IMR-90 (cell line): Measurements from ENCODE around the gene PHLDA2. TPM values are rescaled to one million over a fixed set of nuclear protein-coding genes. Genes with fewer than 3 reads are reported as not detected.

Source experiments
- ATAC-seq: fragments of 200-7000 bp; cut with Tn5 transposase; 2 replicates; pipeline ENCODE4 v1.9.1; 2020; ENCODE audit warnings: low read depth, mild to moderate bottlenecking, moderate library complexity
- BruUV-seq: library from RNA; stranded (reverse); fragments of 400-500 nt; replicated peaks from 2 replicates; lab custom pipeline; 2021; lab: Mats Ljungman, UMichigan
- CTCF ChIA-PET: fragments of 300-600 bp; formaldehyde crosslinking; extraction: SDS; loops from one replicate; lab custom pipeline; 2021; ENCODE audit warnings: antibody characterized with exemption; lab: Yijun Ruan, JAX
- POLR2A ChIA-PET: fragments of 300-600 bp; sonication (Branson Sonifier 250); formaldehyde crosslinking; loops from one replicate; lab custom pipeline; 2022; ENCODE audit warnings: antibody characterized with exemption; ENCODE audit not compliant: unreplicated experiment; lab: Charles Lee
- DNase-seq: peaks from one replicate; pipeline ENCODE4 v3.0.0; 2013
- H2AFZ ChIP-seq: replicated peaks from 2 replicates; pipeline ENCODE3; 2013; ENCODE audit warnings: low read length, mild to moderate bottlenecking; ENCODE audit not compliant: poor library complexity
- H2AK5ac ChIP-seq: 2 replicates; pipeline ENCODE4 v1.6.1; 2013; ENCODE audit warnings: low read depth, low read length, inconsistent platforms
- H2AK9ac ChIP-seq: replicated peaks from 2 replicates; pipeline ENCODE3; 2013; ENCODE audit warnings: mild to moderate bottlenecking, low read depth, low read length, moderate library complexity; ENCODE audit not compliant: poor library complexity
- H2BK120ac ChIP-seq: 2 replicates; pipeline ENCODE4 v1.6.1; 2013; ENCODE audit warnings: low read depth, low read length, inconsistent platforms
- H2BK15ac ChIP-seq: 3 replicates; pipeline ENCODE4 v1.6.1; 2013; ENCODE audit warnings: low read depth, low read length, inconsistent platforms
- H2BK20ac ChIP-seq: 2 replicates; pipeline ENCODE4 v1.6.1; 2013; ENCODE audit warnings: low read depth, mild to moderate bottlenecking, inconsistent platforms, low read length, moderate library complexity
- H2BK5ac ChIP-seq: 2 replicates; pipeline ENCODE4 v1.6.1; 2013; ENCODE audit warnings: mild to moderate bottlenecking, low read depth, low read length, inconsistent platforms; ENCODE audit not compliant: poor library complexity, severe bottlenecking
- H3K14ac ChIP-seq: replicated peaks from 2 replicates; pipeline ENCODE4 v1.6.1; 2013; ENCODE audit warnings: low read depth, low read length, inconsistent platforms
- H3K18ac ChIP-seq: 2 replicates; pipeline ENCODE4 v1.6.1; 2013; ENCODE audit warnings: low read depth, low read length, control low read depth
- H3K23ac ChIP-seq: 2 replicates; pipeline ENCODE4 v1.6.1; 2013; ENCODE audit warnings: low read depth, low read length, inconsistent platforms
- H3K27ac ChIP-seq: 2 replicates; pipeline ENCODE4 v1.5.1; 2013; ENCODE audit warnings: mild to moderate bottlenecking, control low read depth, low read length; ENCODE audit not compliant: insufficient read depth
- H3K27me3 ChIP-seq: 2 replicates; pipeline ENCODE4 v1.6.1; 2013; ENCODE audit warnings: low read length; ENCODE audit not compliant: control insufficient read depth, insufficient read depth
- H3K36me3 ChIP-seq: 2 replicates; pipeline ENCODE4 v1.6.1; 2013; ENCODE audit warnings: low read length, mixed read lengths; ENCODE audit not compliant: control insufficient read depth, insufficient read depth
- H3K4ac ChIP-seq: 2 replicates; pipeline ENCODE4 v1.6.1; 2013; ENCODE audit warnings: low read depth, low read length, inconsistent platforms
- H3K4me1 ChIP-seq: 2 replicates; pipeline ENCODE4 v1.6.1; 2013; ENCODE audit warnings: low read length, mixed read lengths; ENCODE audit not compliant: control insufficient read depth, insufficient read depth
- H3K4me2 ChIP-seq: 2 replicates; pipeline ENCODE4 v1.6.1; 2013; ENCODE audit warnings: low read depth, mild to moderate bottlenecking, control low read depth, low read length, moderate library complexity
- H3K4me3 ChIP-seq: 2 replicates; pipeline ENCODE4 v1.5.1; 2013; ENCODE audit warnings: low read depth, mild to moderate bottlenecking, control low read depth, low read length, moderate library complexity; ENCODE audit not compliant: insufficient read depth
- H3K56ac ChIP-seq: 2 replicates; pipeline ENCODE4 v1.6.1; 2013; ENCODE audit warnings: low read length, inconsistent platforms; ENCODE audit not compliant: insufficient read depth; ENCODE audit errors: extremely low read depth
- H3K79me1 ChIP-seq, 2 experiments: 2 replicates each; pipeline ENCODE4 v1.6.1; 2013; ENCODE audit warnings: low read length in 2 of 2, inconsistent platforms in 1 of 2, low read depth in 1 of 2
- H3K9ac ChIP-seq: 2 replicates; pipeline ENCODE4 v1.6.1; 2013; ENCODE audit warnings: low read depth, low read length, control low read depth
- H3K9me1 ChIP-seq: 2 replicates; pipeline ENCODE4 v1.6.1; 2013; ENCODE audit warnings: low read length, inconsistent platforms; ENCODE audit not compliant: insufficient read depth
- H3K9me3 ChIP-seq: 2 replicates; pipeline ENCODE4 v1.6.1; 2013; ENCODE audit warnings: low read length; ENCODE audit not compliant: control insufficient read depth, insufficient read depth
- H4K20me1 ChIP-seq: 2 replicates; pipeline ENCODE4 v1.6.1; 2013; ENCODE audit warnings: low read length, inconsistent platforms; ENCODE audit not compliant: insufficient read depth
- H4K5ac ChIP-seq: 2 replicates; pipeline ENCODE4 v1.6.1; 2013; ENCODE audit warnings: mild to moderate bottlenecking, low read depth, low read length, control low read depth
- H4K8ac ChIP-seq, 2 experiments: 2 replicates each; pipeline ENCODE4 v1.6.1; 2013; ENCODE audit warnings: low read depth in 2 of 2, low read length in 2 of 2, control low read depth in 1 of 2, inconsistent platforms in 1 of 2
- H4K91ac ChIP-seq: 2 replicates; pipeline ENCODE4 v1.6.1; 2013; ENCODE audit warnings: low read depth, low read length, inconsistent platforms; ENCODE audit not compliant: insufficient read depth
- BHLHE40 ChIP-seq: fragments of 150-350 bp; IDR thresholded peaks from 2 replicates; pipeline ENCODE4 v1.6.1; 2016; ENCODE audit warnings: mild to moderate bottlenecking, low read depth, low read length
- CEBPB ChIP-seq: IDR thresholded peaks from 2 replicates; pipeline ENCODE4 v1.6.1; 2012; ENCODE audit warnings: low read depth, low read length, improper control_type of control experiment
- CHD1 ChIP-seq: IDR thresholded peaks from 2 replicates; pipeline ENCODE4 v1.6.1; 2012; ENCODE audit warnings: low read depth, low read length, improper control_type of control experiment
- CTCF ChIP-seq: conservative IDR thresholded peaks from 2 replicates; pipeline ENCODE4 v1.5.1; 2012; ENCODE audit warnings: mild to moderate bottlenecking, low read depth, low read length, improper control_type of control experiment
- FOS ChIP-seq: fragments of 150-350 bp; IDR thresholded peaks from 2 replicates; pipeline ENCODE4 v1.6.1; 2016; ENCODE audit warnings: low read depth, low read length
- MAFK ChIP-seq: IDR thresholded peaks from 2 replicates; pipeline ENCODE4 v1.6.1; 2012; ENCODE audit warnings: low read depth, low read length, improper control_type of control experiment
- MAZ ChIP-seq: IDR thresholded peaks from 2 replicates; pipeline ENCODE4 v1.6.1; 2012; ENCODE audit warnings: low read depth, mild to moderate bottlenecking, low read length, improper control_type of control experiment, moderate library complexity, borderline replicate concordance
- MXI1 ChIP-seq: IDR thresholded peaks from 2 replicates; pipeline ENCODE4 v1.6.1; 2012; ENCODE audit warnings: low read depth, mild to moderate bottlenecking, low read length, moderate library complexity, borderline replicate concordance
- POLR2A ChIP-seq: IDR thresholded peaks from 2 replicates; pipeline ENCODE4 v1.6.1; 2012; ENCODE audit warnings: mild to moderate bottlenecking, low read depth, low read length
- RCOR1 ChIP-seq: IDR thresholded peaks from 2 replicates; pipeline ENCODE4 v1.6.1; 2012; ENCODE audit warnings: mild to moderate bottlenecking, low read length, improper control_type of control experiment; ENCODE audit not compliant: insufficient replicate concordance
- SMC3 ChIP-seq: fragments of 150-350 bp; IDR thresholded peaks from 2 replicates; pipeline ENCODE4 v1.6.1; 2016; ENCODE audit warnings: low read depth, mild to moderate bottlenecking, antibody characterized with exemption, low read length, moderate library complexity
- WGBS, 2 experiments: methylation state at CpG; one replicate each; pipeline versions ENCODE4 v1.1.5 to v1.1.7; 2013; ENCODE audit warnings: missing lambda C conversion rate in 2 of 2; ENCODE audit not compliant: insufficient read length in 1 of 2; ENCODE audit errors: extremely low coverage in 2 of 2; 5-methylcytosine and 5-hydroxymethylcytosine counted together
- dilution Hi-C: fragments of 300-500 bp; cut with HindIII; formaldehyde crosslinking; loops from one replicate; pipeline ENCODE4 v1.14.3; 2018; ENCODE audit warnings: low sequenced_read_pairs; ENCODE audit not compliant: unreplicated experiment
- in situ Hi-C: fragments of 300-500 bp; cut with MboI; formaldehyde crosslinking; loops from 3 replicates; pipeline ENCODE4 v1.14.3; 2019; ENCODE audit warnings: low sequenced_read_pairs, inconsistent platforms, mixed read lengths
- intact Hi-C: fragments of 100-400 bp; cut with micrococcal nuclease; formaldehyde crosslinking; loops from 2 replicates; pipeline ENCODE4 v1.10.0; 2022
- polyA plus RNA-seq, 3 experiments: library from polyadenylated mRNA; depleted of rRNA; stranded (reverse); fragments of >200 nt; gene quantifications; 2 replicates each; pipeline ENCODE4 v1.2.3, GENCODE V29; 2012; ENCODE audit warnings: low replicate concordance in 1 of 3
- total RNA-seq: library from RNA; depleted of rRNA; stranded (reverse); fragments of >200 nt; gene quantifications from 2 replicates; pipeline ENCODE4 v1.2.3, GENCODE V29; 2012
- TF ChIP-seq, protein P1 (sequence below): fragments of 150-350 bp; IDR thresholded peaks from 2 replicates; pipeline ENCODE4 v1.6.1; 2017; ENCODE audit warnings: mild to moderate bottlenecking, antibody characterized with exemption, low read length, low read depth
- TF ChIP-seq, protein P2 (sequence below): fragments of 150-350 bp; IDR thresholded peaks from 2 replicates; pipeline ENCODE4 v1.6.1; 2016; ENCODE audit warnings: low read depth, mild to moderate bottlenecking, low read length, moderate library complexity, borderline replicate concordance

Gene PHLDA2
- total and polyA plus RNA-seq, 2 of the 4 experiments (the other 2 are of a cell fraction) = 3.8 to 89.0 TPM

- H2BK20ac ChIP-seq = peak overlapping the region; percentile 95
- H2BK15ac ChIP-seq = peak overlapping the region; percentile 98; the same call in 2 of the 3 replicates
- H3K23ac ChIP-seq = peak overlapping the region; percentile 73; the same call in 1 of the 2 replicates
- H3K4me3 ChIP-seq = no peak overlapping the region
- in situ Hi-C loops (loop anchor here (10.0 to 25.0 kb wide), 2 partner anchors 474 to 711 kb away; no protein-coding TSS in a partner anchor), intact Hi-C loops (loop anchor here (10.0 kb wide), 1 partner anchor 704 kb away; no protein-coding TSS in a partner anchor), dilution Hi-C loops (no loop called here)
- H3K79me1 ChIP-seq = peaks cover 4 to 25% of the 10 kb centered on the region in 2 experiments; a peak in 2 of 4 replicates
- H2BK5ac ChIP-seq = peak overlapping the region; percentile 95
- H4K8ac ChIP-seq = peak overlapping the region; percentile 69 to 96
- H3K4me1 ChIP-seq = peaks cover 26% of the 10 kb centered on the region
- H4K5ac ChIP-seq = peak overlapping the region; percentile 96
- H3K27ac ChIP-seq = peak overlapping the region; percentile 75
- ChIA-PET CTCF (interaction anchor here (1.2 kb wide), 1 partner anchor 366 kb away, joined by 4 read pairs; no protein-coding TSS in a partner anchor), POLR2A (no interaction called here)
- H3K9me3 ChIP-seq = no peaks in the 10 kb centered on the region
- peak overlapping the region; percentile 95 for H2AK9ac ChIP-seq
- 0 out of 2 replicates have a peak overlapping the region, but pooled peaks have one; percentile 18 for H3K4me2 ChIP-seq
- no TSS peak for BruUV-seq
- H3K18ac ChIP-seq = peak overlapping the region; percentile 82
- 0 out of 2 replicates have a peak overlapping the region, but pooled peaks have one; percentile 22 for H3K56ac ChIP-seq
- peak overlapping the region; percentile 88 for H2AFZ ChIP-seq
- no peaks in the 10 kb centered on the region for H3K36me3 ChIP-seq
- peak; percentile 94 for DNase-seq
- no peaks in the 10 kb centered on the region for H3K27me3 ChIP-seq
- 17% methylated on average over 5 of the region's 12 CpGs; no CpG with 5 or more reads in 1 of the 2 experiments for WGBS, 2 experiments
- H2BK120ac ChIP-seq = peak overlapping the region; percentile 95
- peaks cover 24% of the 10 kb centered on the region for H3K9me1 ChIP-seq
- peak overlapping the region; percentile 99 for H2AK5ac ChIP-seq
- peak overlapping the region; percentile 25; the same call in 1 of the 2 replicates for H3K9ac ChIP-seq
- peak; percentile 54 for ATAC-seq
- peak overlapping the region; percentile 96 for H4K91ac ChIP-seq
- no peaks in the 10 kb centered on the region for H4K20me1 ChIP-seq
- peak overlapping the region; percentile 90 for H3K14ac ChIP-seq
- peak overlapping the region; percentile 96 for H3K4ac ChIP-seq
- peak; percentile 99 for TF ChIP-seq BHLHE40
- TF ChIP-seq CHD1 = no peak
- no peak for TF ChIP-seq CTCF
- no peak for TF ChIP-seq POLR2A
- no peak for TF ChIP-seq SMC3
- peak; percentile 81 for TF ChIP-seq RCOR1
- TF ChIP-seq, protein P1, sequence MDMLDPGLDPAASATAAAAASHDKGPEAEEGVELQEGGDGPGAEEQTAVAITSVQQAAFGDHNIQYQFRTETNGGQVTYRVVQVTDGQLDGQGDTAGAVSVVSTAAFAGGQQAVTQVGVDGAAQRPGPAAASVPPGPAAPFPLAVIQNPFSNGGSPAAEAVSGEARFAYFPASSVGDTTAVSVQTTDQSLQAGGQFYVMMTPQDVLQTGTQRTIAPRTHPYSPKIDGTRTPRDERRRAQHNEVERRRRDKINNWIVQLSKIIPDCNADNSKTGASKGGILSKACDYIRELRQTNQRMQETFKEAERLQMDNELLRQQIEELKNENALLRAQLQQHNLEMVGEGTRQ = peak; percentile 89
- peak; percentile 37; the same call in 1 of the 2 replicates for TF ChIP-seq MXI1
- TF ChIP-seq FOS = peak; percentile 84
- TF ChIP-seq, protein P2, sequence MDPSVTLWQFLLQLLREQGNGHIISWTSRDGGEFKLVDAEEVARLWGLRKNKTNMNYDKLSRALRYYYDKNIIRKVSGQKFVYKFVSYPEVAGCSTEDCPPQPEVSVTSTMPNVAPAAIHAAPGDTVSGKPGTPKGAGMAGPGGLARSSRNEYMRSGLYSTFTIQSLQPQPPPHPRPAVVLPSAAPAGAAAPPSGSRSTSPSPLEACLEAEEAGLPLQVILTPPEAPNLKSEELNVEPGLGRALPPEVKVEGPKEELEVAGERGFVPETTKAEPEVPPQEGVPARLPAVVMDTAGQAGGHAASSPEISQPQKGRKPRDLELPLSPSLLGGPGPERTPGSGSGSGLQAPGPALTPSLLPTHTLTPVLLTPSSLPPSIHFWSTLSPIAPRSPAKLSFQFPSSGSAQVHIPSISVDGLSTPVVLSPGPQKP = no peak
- TF ChIP-seq MAZ = no peak
- TF ChIP-seq CEBPB = peak; percentile 96
- TF ChIP-seq MAFK = no peak
Observed at GRCh38 chr11:2898366-2899079, 30.7 kb downstream of the PHLDA2 start.
